Adipocyte (in vitro differentiated cells): ENCODE measurements around the gene DIS3L.
"Not testable (repeated sequence)": the region's sequence is repeated elsewhere in the genome, so short reads cannot be mapped to it uniquely, and the experiment has no call there.

Experiments
- DNase-seq: peaks from one replicate; pipeline ENCODE4 v3.0.0-alpha.2; 2015; ENCODE audit warnings: low read depth
- H3K27me3 ChIP-seq: replicated peaks from 2 replicates; pipeline ENCODE4 v1.7.0; 2013; ENCODE audit warnings: mild to moderate bottlenecking, low read length, moderate library complexity; ENCODE audit not compliant: control insufficient read depth, insufficient read depth
- H3K36me3 ChIP-seq: 2 replicates; pipeline ENCODE4 v1.7.0; 2013; ENCODE audit warnings: low read length, mild to moderate bottlenecking, moderate library complexity; ENCODE audit not compliant: control insufficient read depth, insufficient read depth, severe bottlenecking
- H3K4me1 ChIP-seq: 2 replicates; pipeline ENCODE4 v1.7.0; 2013; ENCODE audit warnings: mild to moderate bottlenecking, low read length, moderate library complexity; ENCODE audit not compliant: control insufficient read depth, insufficient read depth
- H3K4me3 ChIP-seq: 2 replicates; pipeline ENCODE4 v1.7.0; 2013; ENCODE audit warnings: mild to moderate bottlenecking, low read length, moderate library complexity
- H3K9ac ChIP-seq: 2 replicates; pipeline ENCODE4 v1.7.0; 2013; ENCODE audit warnings: mild to moderate bottlenecking, low read length, moderate library complexity
- H3K9me3 ChIP-seq: 2 replicates; pipeline ENCODE4 v1.7.0; 2013; ENCODE audit warnings: mild to moderate bottlenecking, low read length, moderate library complexity; ENCODE audit not compliant: control insufficient read depth

Gene DIS3L

GRCh38 chr15:66293419-66294156, at the start of gene DIS3L:
Gene DIS3L, plus strand, starts transcription at chr15:66293568. Its CDS starts 29 bp downstream, at chr15:66293597.
- H3K27me3 ChIP-seq: no peaks in the 10 kb centered on the region
- no peaks in the 10 kb centered on the region for H3K9me3 ChIP-seq
- H3K9ac ChIP-seq: peak within 1 kb of the TSS; percentile 92
- peaks cover 22% of the 10 kb centered on the region for H3K4me1 ChIP-seq
- peak; percentile 81 for DNase-seq
- peak within 1 kb of the TSS; percentile 79 for H3K4me3 ChIP-seq
- H3K36me3 ChIP-seq: no peaks in the 10 kb centered on the region

GRCh38 chr15:66245832-66246231, 47.5 kb upstream of the DIS3L start:
- DNase-seq: not testable (repeated sequence)
- peaks cover 61% of the 10 kb centered on the region for H3K27me3 ChIP-seq

GRCh38 chr15:66246937-66247336, 46.4 kb upstream of the DIS3L start:
- Histone ChIP-seq H3K4me1 (no peaks in the 10 kb centered on the region), H3K27me3 (peaks cover 61% of the 10 kb centered on the region), H3K36me3 (no peaks in the 10 kb centered on the region)

More at GRCh38 chr15:66245832-66246231, 47.5 kb upstream of the DIS3L start:
- not testable (repeated sequence) for H3K9me3 ChIP-seq, H3K36me3 ChIP-seq, H3K4me3 ChIP-seq, H3K9ac ChIP-seq, H3K4me1 ChIP-seq

GRCh38 chr15:66249605-66250174, 43.7 kb upstream of the DIS3L start:
- no peaks in the 10 kb centered on the region for H3K36me3 ChIP-seq
- no peak overlapping the region for H3K9ac ChIP-seq
- no peak for DNase-seq
- H3K4me3 ChIP-seq: no peak overlapping the region
- H3K9me3 ChIP-seq: no peaks in the 10 kb centered on the region
- H3K4me1 ChIP-seq: peaks cover 9% of the 10 kb centered on the region
- peaks cover 60% of the 10 kb centered on the region for H3K27me3 ChIP-seq

More at GRCh38 chr15:66246937-66247336, 46.4 kb upstream of the DIS3L start:
- Histone ChIP-seq H3K9ac (no peak overlapping the region), H3K4me3 (no peak overlapping the region), H3K9me3 (no peaks in the 10 kb centered on the region)
- no peak for DNase-seq

GRCh38 chr15:66251065-66251789, 42.1 kb upstream of the DIS3L start:
- Histone ChIP-seq H3K9ac (no peak overlapping the region), H3K27me3 (peaks cover 76% of the 10 kb centered on the region), H3K9me3 (no peaks in the 10 kb centered on the region), H3K36me3 (no peaks in the 10 kb centered on the region), H3K4me3 (no peak overlapping the region), H3K4me1 (peaks cover 9% of the 10 kb centered on the region)
- DNase-seq: no peak

- Histone ChIP-seq H3K27me3 (peaks cover 80% of the 10 kb centered on the region), H3K36me3 (no peaks in the 10 kb centered on the region), H3K9me3 (no peaks in the 10 kb centered on the region), H3K4me1 (peaks cover 9% of the 10 kb centered on the region), H3K9ac (no peak overlapping the region), H3K4me3 (peak overlapping the region; percentile 76)
- DNase-seq: peak; percentile 83
These were observed 41.3 kb upstream of the DIS3L start for GRCh38 chr15:66251790-66252684.

GRCh38 chr15:66252685-66253417, 40.5 kb upstream of the DIS3L start:
- Histone ChIP-seq H3K9me3 (no peaks in the 10 kb centered on the region), H3K4me3 (peak overlapping the region; percentile 76), H3K36me3 (no peaks in the 10 kb centered on the region), H3K27me3 (peaks cover 83% of the 10 kb centered on the region), H3K9ac (no peak overlapping the region), H3K4me1 (peaks cover 9% of the 10 kb centered on the region)
- DNase-seq: peak; percentile 43

- peaks cover 81% of the 10 kb centered on the region for H3K27me3 ChIP-seq
These were observed 39.8 kb upstream of the DIS3L start, which contains the start of gene MEGF11 for GRCh38 chr15:66253418-66254088. Gene MEGF11, minus strand, starts transcription at chr15:66253750. Its CDS starts 125,347 bp downstream, at chr15:66128403.

GRCh38 chr15:66254089-66254950, 39.0 kb upstream of the DIS3L start:
- Histone ChIP-seq H3K27me3 (peaks cover 74% of the 10 kb centered on the region), H3K4me1 (peaks cover 9% of the 10 kb centered on the region), H3K9me3 (no peaks in the 10 kb centered on the region), H3K9ac (no peak overlapping the region), H3K36me3 (no peaks in the 10 kb centered on the region), H3K4me3 (peak overlapping the region; percentile 70)
- no peak for DNase-seq

More at GRCh38 chr15:66253418-66254088, 39.8 kb upstream of the DIS3L start, which contains the start of gene MEGF11:
- peak within 1 kb of the TSS; percentile 76 for H3K4me3 ChIP-seq
- peak; percentile 64 for DNase-seq
- H3K9me3 ChIP-seq: no peaks in the 10 kb centered on the region
- H3K9ac ChIP-seq: no peak within 1 kb of the TSS
- H3K4me1 ChIP-seq: peaks cover 9% of the 10 kb centered on the region
- no peaks in the 10 kb centered on the region for H3K36me3 ChIP-seq
